Panc1 (cell line): ENCODE measurements around the gene LPIN2. TPM values are rescaled to one million over a fixed set of nuclear protein-coding genes. Genes with fewer than 3 reads are reported as not detected.

Experiments
- ATAC-seq: fragments of 200-7000 bp; cut with Tn5 transposase; 2 replicates; pipeline ENCODE4 v1.9.1; 2020; ENCODE audit warnings: mild to moderate bottlenecking, moderate library complexity
- BruUV-seq: library from RNA; stranded (reverse); fragments of 400-500 nt; replicated peaks from 2 replicates; lab custom pipeline; 2021; lab: Mats Ljungman, UMichigan
- CTCF ChIA-PET: fragments of 300-600 bp; sonication (Branson Sonifier 250); formaldehyde crosslinking; loops from one replicate; lab custom pipeline; 2022; ENCODE audit warnings: antibody characterized with exemption; lab: Charles Lee
- POLR2A ChIA-PET: fragments of 300-600 bp; sonication (Branson Sonifier 250); formaldehyde crosslinking; loops from one replicate; lab custom pipeline; 2022; ENCODE audit warnings: antibody characterized with exemption; lab: Charles Lee
- DNase-seq: peaks from one replicate; pipeline ENCODE4 v3.0.0-alpha.2; 2010; ENCODE audit warnings: low read depth, low spot score
- H3K27ac ChIP-seq: 2 replicates; pipeline ENCODE4 v1.5.1; 2011; ENCODE audit warnings: mild to moderate bottlenecking, low read length, inconsistent platforms
- H3K27me3 ChIP-seq: fragments of 200-500 bp; sonication (Bioruptor generic); 2 replicates; pipeline ENCODE4 v1.6.0; 2014; ENCODE audit warnings: low read length, inconsistent platforms; ENCODE audit not compliant: control insufficient read depth, insufficient read depth
- H3K36me3 ChIP-seq: fragments of 200-500 bp; sonication (Bioruptor generic); 2 replicates; pipeline ENCODE4 v1.5.1; 2014; ENCODE audit warnings: inconsistent platforms, mild to moderate bottlenecking, low read length, moderate library complexity; ENCODE audit not compliant: control insufficient read depth, insufficient read depth
- H3K4me1 ChIP-seq: 2 replicates; pipeline ENCODE4 v1.5.1; 2011; ENCODE audit warnings: inconsistent platforms, mild to moderate bottlenecking, low read length, moderate library complexity; ENCODE audit not compliant: control insufficient read depth, insufficient read depth
- H3K4me3 ChIP-seq, 2 experiments: 2 replicates each; pipeline ENCODE4 v1.5.1; 2011 to 2012; ENCODE audit warnings: low read depth in 2 of 2, low read length in 2 of 2, mild to moderate bottlenecking in 2 of 2, inconsistent platforms in 1 of 2, moderate library complexity in 1 of 2
- H3K9me3 ChIP-seq: fragments of 200-500 bp; sonication (Bioruptor generic); 2 replicates; pipeline ENCODE4 v1.5.1; 2014; ENCODE audit warnings: low read depth, mild to moderate bottlenecking, inconsistent platforms, low read length, moderate library complexity; ENCODE audit not compliant: control insufficient read depth, insufficient read depth
- POLR2AphosphoS5 ChIP-seq: IDR thresholded peaks from 2 replicates; pipeline ENCODE4 v1.6.1; 2012; ENCODE audit warnings: mild to moderate bottlenecking, low read depth, low read length, moderate library complexity
- REST ChIP-seq, 2 experiments: IDR thresholded peaks; 2 replicates each; pipeline ENCODE4 v1.6.1; 2011 to 2012; ENCODE audit warnings: low read depth in 2 of 2, control low read depth in 1 of 2, low read length in 1 of 2, mild to moderate bottlenecking in 1 of 2, moderate library complexity in 1 of 2; ENCODE audit not compliant: insufficient read depth in 1 of 2
- SIN3A ChIP-seq: IDR thresholded peaks from 2 replicates; pipeline ENCODE4 v1.6.1; 2012; ENCODE audit warnings: low read depth, mild to moderate bottlenecking, low read length, moderate library complexity, borderline replicate concordance; ENCODE audit not compliant: insufficient read depth
- TCF7L2 ChIP-seq: IDR thresholded peaks from 2 replicates; pipeline ENCODE4 v1.6.1; 2011; ENCODE audit warnings: mild to moderate bottlenecking, low read depth, low read length, inconsistent platforms
- in situ Hi-C: cut with HindIII; loops from 2 replicates; pipeline ENCODE4 v1.10.0; 2016; ENCODE audit warnings: low sequenced_read_pairs, low pct_unique_long_range_greater_than_20kb
- intact Hi-C: fragments of 100-400 bp; cut with micrococcal nuclease; formaldehyde crosslinking; loops from one replicate; pipeline ENCODE4 v1.10.0; 2022; ENCODE audit not compliant: unreplicated experiment
- total RNA-seq: library from RNA; stranded (reverse); gene quantifications from one replicate; pipeline ENCODE4 v1.2.1, GENCODE V29; 2021; ENCODE audit not compliant: unreplicated experiment
- TF ChIP-seq, protein P1 (sequence below): fragments of 450-650 bp; IDR thresholded peaks from 2 replicates; pipeline ENCODE4 v1.5.1; 2017; ENCODE audit warnings: mild to moderate bottlenecking

LPIN2 gene
- total RNA-seq, 1 experiment from 2014 or later = 38.3 TPM

DNA sequence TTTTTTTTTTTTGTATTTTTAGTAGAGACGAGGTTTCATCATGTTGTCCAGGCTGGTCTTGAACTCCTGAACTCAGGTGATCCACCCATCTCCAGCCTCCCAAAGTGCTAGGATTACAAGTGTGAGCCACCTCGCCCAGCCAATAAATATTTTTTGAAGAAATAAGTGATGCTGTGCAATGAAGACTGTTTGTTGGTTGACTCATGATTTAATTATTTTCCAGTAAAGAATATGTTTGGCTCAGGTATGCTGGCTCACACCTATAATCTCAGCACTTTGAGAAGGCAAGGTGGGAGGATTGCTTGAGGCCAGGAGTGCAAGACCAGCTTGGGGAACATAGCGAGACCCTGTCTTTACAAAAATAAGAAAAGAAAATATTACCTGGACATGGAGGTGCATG is 41.8 kb upstream of the LPIN2 start:
- in situ Hi-C loops = no loop called here
- Histone ChIP-seq H3K4me1 (peaks cover 20% of the 10 kb centered on the region), H3K36me3 (no peaks in the 10 kb centered on the region), H3K4me3 (no peak overlapping the region), H3K27me3 (no peaks in the 10 kb centered on the region), H3K27ac (no peak overlapping the region), H3K9me3 (no peaks in the 10 kb centered on the region)
- no peak for DNase-seq
- POLR2A ChIA-PET = no interaction called here
- ATAC-seq = no peak
- TF ChIP-seq SIN3A (no peak), POLR2AphosphoS5 (no peak), TCF7L2 (no peak), REST (IDR thresholded peaks at IDR 0.05; ENCODE audit: insufficient read depth in 1 of 2, low read depth in 2 of 2, low read length in 1 of 2) (no peak)
- TF ChIP-seq, protein P1, sequence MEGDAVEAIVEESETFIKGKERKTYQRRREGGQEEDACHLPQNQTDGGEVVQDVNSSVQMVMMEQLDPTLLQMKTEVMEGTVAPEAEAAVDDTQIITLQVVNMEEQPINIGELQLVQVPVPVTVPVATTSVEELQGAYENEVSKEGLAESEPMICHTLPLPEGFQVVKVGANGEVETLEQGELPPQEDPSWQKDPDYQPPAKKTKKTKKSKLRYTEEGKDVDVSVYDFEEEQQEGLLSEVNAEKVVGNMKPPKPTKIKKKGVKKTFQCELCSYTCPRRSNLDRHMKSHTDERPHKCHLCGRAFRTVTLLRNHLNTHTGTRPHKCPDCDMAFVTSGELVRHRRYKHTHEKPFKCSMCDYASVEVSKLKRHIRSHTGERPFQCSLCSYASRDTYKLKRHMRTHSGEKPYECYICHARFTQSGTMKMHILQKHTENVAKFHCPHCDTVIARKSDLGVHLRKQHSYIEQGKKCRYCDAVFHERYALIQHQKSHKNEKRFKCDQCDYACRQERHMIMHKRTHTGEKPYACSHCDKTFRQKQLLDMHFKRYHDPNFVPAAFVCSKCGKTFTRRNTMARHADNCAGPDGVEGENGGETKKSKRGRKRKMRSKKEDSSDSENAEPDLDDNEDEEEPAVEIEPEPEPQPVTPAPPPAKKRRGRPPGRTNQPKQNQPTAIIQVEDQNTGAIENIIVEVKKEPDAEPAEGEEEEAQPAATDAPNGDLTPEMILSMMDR = no peak
- intact Hi-C loops = no loop called here
- no TSS peak for BruUV-seq
- CTCF ChIA-PET = interaction anchor here (0.5 kb wide), 1 partner anchor 24 kb away, joined by 3 read pairs; no protein-coding TSS in a partner anchor

DNA sequence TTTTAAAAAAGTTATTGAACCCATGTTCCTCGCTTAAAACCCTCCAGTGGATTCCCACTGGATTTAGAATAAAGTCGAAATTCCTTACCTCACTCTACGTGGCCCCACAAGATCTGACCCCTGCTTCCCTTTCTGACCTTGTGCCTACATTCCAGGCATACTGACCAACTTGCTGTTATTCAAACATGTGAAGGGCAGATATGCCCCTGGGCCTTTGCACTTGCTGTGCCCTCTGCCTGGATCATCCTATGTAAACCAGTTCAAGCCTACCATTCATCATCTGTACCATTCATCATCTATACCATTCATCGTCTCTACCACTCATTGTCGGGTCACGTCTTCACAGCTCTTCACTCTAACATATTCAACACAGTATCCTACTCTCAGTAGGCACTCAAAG is 41.3 kb upstream of the LPIN2 start:
- POLR2A ChIA-PET = no interaction called here
- in situ Hi-C loops = no loop called here
- CTCF ChIA-PET = no interaction called here
- H3K36me3 ChIP-seq = no peaks in the 10 kb centered on the region
- no peak for DNase-seq
- no peaks in the 10 kb centered on the region for H3K27me3 ChIP-seq
- no peak overlapping the region for H3K4me3 ChIP-seq
- no peak for TF ChIP-seq TCF7L2
- TF ChIP-seq POLR2AphosphoS5 = no peak
- TF ChIP-seq, protein P1 = no peak
- TF ChIP-seq REST (IDR thresholded peaks at IDR 0.05; ENCODE audit: insufficient read depth in 1 of 2, low read depth in 2 of 2, low read length in 1 of 2) = no peak
- TF ChIP-seq SIN3A = no peak
- BruUV-seq = no TSS peak
- no peak for ATAC-seq
- H3K4me1 ChIP-seq = peaks cover 16% of the 10 kb centered on the region
- intact Hi-C loops = no loop called here
- no peaks in the 10 kb centered on the region for H3K9me3 ChIP-seq
- no peak overlapping the region for H3K27ac ChIP-seq
